A549 (cell line): ENCODE measurements around the gene DHX57. TPM values are rescaled to one million over a fixed set of nuclear protein-coding genes. Genes with fewer than 3 reads are reported as not detected.

Experiments used
- ATAC-seq, 2 experiments: fragments of 200-7000 bp in 1 of 2; fragments of >200 bp in 1 of 2; cut with Nextera tagmentation in 1 of 2; cut with Tn5 transposase in 1 of 2; 3 replicates each; pipeline versions ENCODE4 v1.8.0 to v1.9.1; 2018 to 2020; ENCODE audit warnings: mild to moderate bottlenecking in 1 of 2, moderate library complexity in 1 of 2
- CTCF ChIA-PET: fragments of 300-600 bp; sonication (Branson Sonifier 250); formaldehyde crosslinking; extraction: SDS; loops from one replicate; lab custom pipeline; 2021; ENCODE audit warnings: antibody characterized with exemption, inconsistent platforms; lab: Yijun Ruan, JAX
- POLR2A ChIA-PET: fragments of 350-600 bp; formaldehyde crosslinking; extraction: SDS; loops from one replicate; lab custom pipeline; 2021; ENCODE audit warnings: antibody characterized with exemption, inconsistent platforms; lab: Yijun Ruan, JAX
- DNase-seq, 2 experiments: peaks; one replicate each; pipeline versions ENCODE4 v3.0.0 to v3.0.0-alpha.2; 2011 to 2016; ENCODE audit warnings: low read depth in 1 of 2, low spot score in 1 of 2
- FAIRE-seq: peaks from 2 replicates; lab custom pipeline; 2011; peaks lifted over from hg19 to GRCh38; lab: Jason Lieb, UNC
- H3K27ac ChIP-seq, 2 experiments: fragments of >200 bp; sonication (Bioruptor Twin); formaldehyde crosslinking; 3 replicates each; pipeline ENCODE4 v1.5.1; 2016 to 2017
- H3K4me1 ChIP-seq: fragments of >200 bp; sonication (Bioruptor Twin); formaldehyde crosslinking; 3 replicates; pipeline ENCODE4 v1.6.1; 2016
- H3K4me2 ChIP-seq: fragments of >200 bp; sonication (Bioruptor Twin); formaldehyde crosslinking; 3 replicates; pipeline ENCODE4 v1.6.1; 2016
- H3K4me3 ChIP-seq: fragments of >200 bp; sonication (Bioruptor Twin); formaldehyde crosslinking; 3 replicates; pipeline ENCODE4 v1.5.1; 2016
- H3K9me3 ChIP-seq: fragments of >200 bp; sonication (Bioruptor Twin); formaldehyde crosslinking; 3 replicates; pipeline ENCODE4 v1.6.1; 2016
- CBX2 ChIP-seq: fragments of 200-600 bp; sonication (generic); IDR thresholded peaks from 2 replicates; pipeline ENCODE4 v1.6.1; 2016; ENCODE audit warnings: low read depth, mild to moderate bottlenecking, borderline replicate concordance
- CHD4 ChIP-seq: fragments of 200-600 bp; sonication (generic); IDR thresholded peaks from 2 replicates; pipeline ENCODE4 v1.6.1; 2016; ENCODE audit warnings: antibody characterized with exemption, mild to moderate bottlenecking, borderline replicate concordance
- EHMT2 ChIP-seq: fragments of 200-600 bp; sonication (generic); IDR thresholded peaks from 2 replicates; pipeline ENCODE4 v1.6.1; 2016; ENCODE audit warnings: antibody characterized with exemption, low read depth, mild to moderate bottlenecking, moderate library complexity
- HDAC2 ChIP-seq: fragments of 200-600 bp; sonication (generic); IDR thresholded peaks from 2 replicates; pipeline ENCODE4 v1.6.1; 2016
- HOXA7 ChIP-seq: fragments of 250-450 bp; sonication (Bioruptor Pico); IDR thresholded peaks from 2 replicates; pipeline ENCODE4 v1.5.0; 2020; ENCODE audit warnings: mild to moderate bottlenecking, moderate library complexity
- MAFK ChIP-seq: fragments of 450-650 bp; IDR thresholded peaks from 2 replicates; pipeline ENCODE4 v1.6.1; 2014; ENCODE audit not compliant: partially characterized antibody
- MAZ ChIP-seq: fragments of 150-350 bp; IDR thresholded peaks from 2 replicates; pipeline ENCODE4 v1.6.1; 2014; ENCODE audit warnings: antibody characterized with exemption, low read depth, low read length, borderline replicate concordance
- PHF8 ChIP-seq: fragments of 200-600 bp; sonication (generic); IDR thresholded peaks from 2 replicates; pipeline ENCODE4 v1.6.1; 2016; ENCODE audit warnings: low read depth, mild to moderate bottlenecking, antibody characterized with exemption, moderate library complexity, borderline replicate concordance
- POLR2A ChIP-seq: IDR thresholded peaks from 2 replicates; pipeline ENCODE4 v1.6.1; 2012; ENCODE audit warnings: mild to moderate bottlenecking, low read length
- RAD21 ChIP-seq, 2 experiments: fragments of >200 bp in 1 of 2; sonication (Bioruptor Twin) in 1 of 2; formaldehyde crosslinking in 1 of 2; IDR thresholded peaks in 1 of 2; conservative IDR thresholded peaks in 1 of 2; 2 replicates in 1 of 2; 3 replicates in 1 of 2; pipeline ENCODE4 v1.6.1; 2012 to 2018; ENCODE audit warnings: inconsistent platforms in 1 of 2
- TFCP2L1 ChIP-seq: fragments of 250-450 bp; sonication (Bioruptor Pico); IDR thresholded peaks from 2 replicates; pipeline ENCODE4 v1.5.0; 2021; ENCODE audit warnings: mild to moderate bottlenecking
- ZNF302 ChIP-seq: fragments of 250-450 bp; sonication (Bioruptor Pico); IDR thresholded peaks from 2 replicates; pipeline ENCODE4 v1.9.0; 2021; ENCODE audit warnings: inconsistent platforms, mild to moderate bottlenecking, moderate library complexity
- WGBS: methylation state at CpG from one replicate; pipeline ENCODE4 v1.1.6; 2017; ENCODE audit errors: missing lambda C conversion rate; 5-methylcytosine and 5-hydroxymethylcytosine counted together
- polyA plus RNA-seq, 4 experiments: library from polyadenylated mRNA; depleted of rRNA in 3 of 4; stranded (reverse); fragments of >200 nt; fragmentation: RNase III in 1 of 4; extraction: RNeasy Plus Mini Kit Qiagen cat#74134 plus additional on column Dnase treatment in 1 of 4; gene quantifications; 2 replicates in 3 of 4; 3 replicates in 1 of 4; pipeline ENCODE4 v1.2.3, GENCODE V29; 2011 to 2017
- TF ChIP-seq, protein P1 (sequence below): fragments of >200 bp; sonication (Bioruptor Twin); formaldehyde crosslinking; IDR thresholded peaks from 2 replicates; pipeline ENCODE4 v1.6.1; 2016
- TF ChIP-seq, protein P2 (sequence below): fragments of 150-350 bp; IDR thresholded peaks from 2 replicates; pipeline ENCODE4 v1.6.1; 2014; ENCODE audit warnings: low read depth, mild to moderate bottlenecking, low read length
- TF ChIP-seq, protein P3 (sequence below): IDR thresholded peaks from 2 replicates; pipeline ENCODE4 v1.6.1; 2012; ENCODE audit warnings: low read depth, borderline replicate concordance
- TF ChIP-seq, protein P4 (sequence below): fragments of 250-450 bp; sonication (Bioruptor Pico); IDR thresholded peaks from 2 replicates; pipeline ENCODE4 v1.5.0; 2020; ENCODE audit warnings: low read depth, mild to moderate bottlenecking, moderate library complexity

DHX57 gene
- polyA plus RNA-seq, 2 of the 4 experiments (the other 2 are of a cell fraction): 20.6 to 31.8 TPM

DNA sequence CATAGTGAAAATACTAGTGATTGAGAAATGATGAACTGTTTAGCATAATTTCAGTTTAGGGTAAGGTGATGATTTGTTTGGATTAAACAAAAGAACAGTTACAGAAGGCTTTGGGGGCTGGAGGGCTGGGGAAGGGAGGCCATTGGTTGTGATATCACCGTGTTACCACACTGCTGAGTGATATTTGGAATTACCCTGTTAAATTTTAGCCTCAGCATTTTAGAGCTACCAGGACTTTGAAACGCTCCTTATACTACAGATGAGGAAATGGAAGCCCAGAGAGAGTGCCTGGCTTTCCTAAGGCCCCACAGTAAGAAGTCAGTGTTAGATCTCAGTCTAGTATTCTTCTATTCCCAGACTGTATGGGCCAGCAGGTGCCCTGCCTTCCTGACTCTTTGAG, 29.5 kb upstream of the DHX57 start:
- DNase-seq: no peak
- no peak for FAIRE-seq
- Histone ChIP-seq H3K4me3 (no peak overlapping the region), H3K9me3 (no peaks in the 10 kb centered on the region), H3K27ac (no peak overlapping the region), H3K4me1 (no peaks in the 10 kb centered on the region), H3K4me2 (no peak overlapping the region)
- TF ChIP-seq MAFK: no peak
- TF ChIP-seq EHMT2: no peak
- TF ChIP-seq RAD21 (conservative IDR thresholded peaks at IDR 0.05 in 1 of 2, IDR thresholded peaks at IDR 0.05 in 1 of 2): no peak
- TF ChIP-seq, protein P1, sequence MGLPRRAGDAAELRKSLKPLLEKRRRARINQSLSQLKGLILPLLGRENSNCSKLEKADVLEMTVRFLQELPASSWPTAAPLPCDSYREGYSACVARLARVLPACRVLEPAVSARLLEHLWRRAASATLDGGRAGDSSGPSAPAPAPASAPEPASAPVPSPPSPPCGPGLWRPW: no peak
- no peak for TF ChIP-seq CBX2
- TF ChIP-seq, protein P2, sequence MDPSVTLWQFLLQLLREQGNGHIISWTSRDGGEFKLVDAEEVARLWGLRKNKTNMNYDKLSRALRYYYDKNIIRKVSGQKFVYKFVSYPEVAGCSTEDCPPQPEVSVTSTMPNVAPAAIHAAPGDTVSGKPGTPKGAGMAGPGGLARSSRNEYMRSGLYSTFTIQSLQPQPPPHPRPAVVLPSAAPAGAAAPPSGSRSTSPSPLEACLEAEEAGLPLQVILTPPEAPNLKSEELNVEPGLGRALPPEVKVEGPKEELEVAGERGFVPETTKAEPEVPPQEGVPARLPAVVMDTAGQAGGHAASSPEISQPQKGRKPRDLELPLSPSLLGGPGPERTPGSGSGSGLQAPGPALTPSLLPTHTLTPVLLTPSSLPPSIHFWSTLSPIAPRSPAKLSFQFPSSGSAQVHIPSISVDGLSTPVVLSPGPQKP: no peak
- TF ChIP-seq ZNF302 (CRISPR knock-in tag): no peak
- no peak for TF ChIP-seq CHD4
- TF ChIP-seq HDAC2: no peak
- ATAC-seq: no peak
- POLR2A ChIA-PET: no interaction called here
- WGBS: 41% methylated on average over 2 of the region's 2 CpGs
- CTCF ChIA-PET: interaction anchor here (0.6 kb wide), 1 partner anchor 13 kb away, joined by 4 read pairs; no protein-coding TSS in a partner anchor

DNA sequence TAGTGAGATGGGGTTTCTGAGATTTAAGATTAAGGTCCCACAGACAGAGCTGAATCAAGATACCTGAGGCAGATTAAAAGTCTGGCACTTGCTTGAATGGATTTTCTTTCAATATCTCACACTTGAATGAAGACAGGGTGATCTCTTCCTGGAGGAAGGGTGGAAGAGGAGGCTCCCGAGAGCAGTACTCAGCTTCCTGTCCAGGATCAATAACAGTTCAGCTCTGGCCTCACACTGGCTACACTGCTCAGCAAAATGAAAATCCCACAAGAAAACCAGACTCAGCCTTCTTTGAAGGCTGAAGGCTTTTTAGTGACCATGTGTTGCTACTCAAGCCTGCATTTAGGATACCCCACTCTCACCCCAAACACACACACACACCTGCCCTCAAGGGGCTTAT, 25.0 kb upstream of the DHX57 start:
- Histone ChIP-seq H3K4me2 (no peak overlapping the region), H3K9me3 (no peaks in the 10 kb centered on the region), H3K27ac (no peak overlapping the region), H3K4me1 (no peaks in the 10 kb centered on the region), H3K4me3 (no peak overlapping the region)
- ATAC-seq (no peak; a peak in 2 of 6 replicates), DNase-seq (no peak), FAIRE-seq (no peak)
- 86% methylated on average over 1 of the region's 1 CpG for WGBS
- CTCF ChIA-PET: interaction anchor here (0.6 to 0.9 kb wide), 3 partner anchors 21 to 159 kb away, joined by 3 read pairs; no protein-coding TSS in a partner anchor
- TF ChIP-seq MAZ (no peak), PHF8 (no peak)
- POLR2A ChIA-PET: no interaction called here

DNA sequence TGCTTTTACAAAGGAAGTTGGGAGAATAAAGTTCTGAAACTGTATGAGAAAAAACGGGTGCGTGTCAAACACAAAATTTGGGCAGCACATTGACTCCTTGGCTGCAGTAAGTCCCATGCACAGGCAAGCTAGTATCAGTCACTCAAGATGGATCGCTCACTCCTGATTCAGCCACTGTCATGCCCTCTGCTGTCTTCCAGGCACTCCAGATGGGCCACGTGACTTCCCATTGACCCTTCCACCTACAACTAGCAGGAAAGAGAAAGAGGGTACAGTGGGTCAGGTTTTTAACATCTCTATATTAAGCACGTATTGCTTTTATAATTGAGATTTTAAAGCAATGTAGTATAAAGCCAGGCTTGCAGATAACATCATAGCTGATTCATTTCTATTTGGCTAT, 22.5 kb upstream of the DHX57 start:
- peak in 1 of 2 experiments; percentile 55; a peak in 3 of 6 replicates for ATAC-seq
- H3K27ac ChIP-seq: no peak overlapping the region
- H3K4me1 ChIP-seq: no peaks in the 10 kb centered on the region
- H3K9me3 ChIP-seq: no peaks in the 10 kb centered on the region
- POLR2A ChIA-PET: interaction anchor here (0.5 kb wide), 1 partner anchor 112 kb away, joined by 6 read pairs; no protein-coding TSS in a partner anchor
- H3K4me2 ChIP-seq: no peak overlapping the region
- no peak overlapping the region for H3K4me3 ChIP-seq
- WGBS: 70% methylated on average over 5 of the region's 5 CpGs
- TF ChIP-seq MAFK: no peak
- DNase-seq: no peak
- CTCF ChIA-PET: no interaction called here
- no peak for FAIRE-seq

GRCh38 chr2:38892819-38893218, 17.1 kb upstream of the DHX57 start:
- no peaks in the 10 kb centered on the region for H3K4me1 ChIP-seq
- H3K4me2 ChIP-seq: no peak overlapping the region
- TF ChIP-seq HOXA7 (CRISPR knock-in tag) (no peak), POLR2A (no peak), TFCP2L1 (CRISPR knock-in tag) (no peak)
- TF ChIP-seq, protein P3, sequence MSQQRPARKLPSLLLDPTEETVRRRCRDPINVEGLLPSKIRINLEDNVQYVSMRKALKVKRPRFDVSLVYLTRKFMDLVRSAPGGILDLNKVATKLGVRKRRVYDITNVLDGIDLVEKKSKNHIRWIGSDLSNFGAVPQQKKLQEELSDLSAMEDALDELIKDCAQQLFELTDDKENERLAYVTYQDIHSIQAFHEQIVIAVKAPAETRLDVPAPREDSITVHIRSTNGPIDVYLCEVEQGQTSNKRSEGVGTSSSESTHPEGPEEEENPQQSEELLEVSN: no peak
- TF ChIP-seq, protein P4, sequence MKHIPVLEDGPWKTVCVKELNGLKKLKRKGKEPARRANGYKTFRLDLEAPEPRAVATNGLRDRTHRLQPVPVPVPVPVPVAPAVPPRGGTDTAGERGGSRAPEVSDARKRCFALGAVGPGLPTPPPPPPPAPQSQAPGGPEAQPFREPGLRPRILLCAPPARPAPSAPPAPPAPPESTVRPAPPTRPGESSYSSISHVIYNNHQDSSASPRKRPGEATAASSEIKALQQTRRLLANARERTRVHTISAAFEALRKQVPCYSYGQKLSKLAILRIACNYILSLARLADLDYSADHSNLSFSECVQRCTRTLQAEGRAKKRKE (CRISPR knock-in tag): no peak
- no peak for DNase-seq
- CTCF ChIA-PET: interaction anchor here (0.6 to 1.8 kb wide), 5 partner anchors 12 to 676 kb away, joined by 3 to 6 read pairs (median 4); no protein-coding TSS in a partner anchor
- no peak overlapping the region for H3K4me3 ChIP-seq
- FAIRE-seq: no peak
- POLR2A ChIA-PET: no interaction called here
- H3K9me3 ChIP-seq: no peaks in the 10 kb centered on the region
- ATAC-seq: no peak
- H3K27ac ChIP-seq: no peak overlapping the region
